Measurements from ENCODE around the gene EFCAB12. TPM values are rescaled to one million over a fixed set of nuclear protein-coding genes. Genes with fewer than 3 reads are reported as not detected.

EFCAB12 gene
- total RNA-seq, 3 donors from 2014 or later, result 0.32 to 1.3 (median 1.0) TPM

DNA sequence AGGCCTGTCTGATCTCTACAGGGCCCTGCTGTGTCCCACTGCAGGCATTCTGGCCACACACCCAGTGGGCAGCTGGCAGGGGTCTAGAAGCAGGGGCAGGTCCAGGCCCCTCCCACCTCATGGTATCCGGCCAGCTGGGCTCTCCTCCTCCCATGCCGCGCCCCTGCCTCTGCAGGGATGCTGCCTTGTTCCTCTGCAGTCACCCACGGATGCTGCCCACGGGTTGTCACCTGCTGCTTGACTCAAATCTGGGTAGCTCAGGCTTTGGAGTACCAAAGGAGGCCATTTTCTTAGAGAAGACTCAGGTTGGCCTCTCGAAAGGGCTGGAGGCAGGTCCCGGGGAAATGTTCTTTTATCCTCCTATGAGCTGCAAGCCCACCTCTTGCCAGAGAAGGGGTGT is 25.0 kb downstream of the EFCAB12 start:
- Histone ChIP-seq H3K27me3 (no peaks in the 10 kb centered on the region), H3K36me3 (no peaks in the 10 kb centered on the region), H3K4me3 (no peak overlapping the region), H3K27ac (no peak overlapping the region), H3K4me1 (peaks cover 0 to 1% of the 10 kb centered on the region in 2 donors), H3K9me3 (no peaks in the 10 kb centered on the region)
- intact Hi-C loops (cut with DNase I; ENCODE audit: low total_unique reads), result no loop called here
- TF ChIP-seq, protein P1, sequence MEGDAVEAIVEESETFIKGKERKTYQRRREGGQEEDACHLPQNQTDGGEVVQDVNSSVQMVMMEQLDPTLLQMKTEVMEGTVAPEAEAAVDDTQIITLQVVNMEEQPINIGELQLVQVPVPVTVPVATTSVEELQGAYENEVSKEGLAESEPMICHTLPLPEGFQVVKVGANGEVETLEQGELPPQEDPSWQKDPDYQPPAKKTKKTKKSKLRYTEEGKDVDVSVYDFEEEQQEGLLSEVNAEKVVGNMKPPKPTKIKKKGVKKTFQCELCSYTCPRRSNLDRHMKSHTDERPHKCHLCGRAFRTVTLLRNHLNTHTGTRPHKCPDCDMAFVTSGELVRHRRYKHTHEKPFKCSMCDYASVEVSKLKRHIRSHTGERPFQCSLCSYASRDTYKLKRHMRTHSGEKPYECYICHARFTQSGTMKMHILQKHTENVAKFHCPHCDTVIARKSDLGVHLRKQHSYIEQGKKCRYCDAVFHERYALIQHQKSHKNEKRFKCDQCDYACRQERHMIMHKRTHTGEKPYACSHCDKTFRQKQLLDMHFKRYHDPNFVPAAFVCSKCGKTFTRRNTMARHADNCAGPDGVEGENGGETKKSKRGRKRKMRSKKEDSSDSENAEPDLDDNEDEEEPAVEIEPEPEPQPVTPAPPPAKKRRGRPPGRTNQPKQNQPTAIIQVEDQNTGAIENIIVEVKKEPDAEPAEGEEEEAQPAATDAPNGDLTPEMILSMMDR (IDR thresholded peaks at IDR 0.05), result no peak
- no peak for TF ChIP-seq POLR2AphosphoS5 (IDR thresholded peaks at IDR 0.05)
- no peak for TF ChIP-seq POLR2A (IDR thresholded peaks at IDR 0.05)
- DNase-seq (ENCODE audit: low spot score in 2 of 2), result no peak

GRCh38 chr3:129402616-129403015 is 25.8 kb downstream of the EFCAB12 start:
- Histone ChIP-seq H3K9me3 (no peaks in the 10 kb centered on the region), H3K4me1 (peaks cover 0 to 6% of the 10 kb centered on the region in 2 donors), H3K4me3 (no peak overlapping the region), H3K27ac (no peak overlapping the region), H3K27me3 (no peaks in the 10 kb centered on the region), H3K36me3 (no peaks in the 10 kb centered on the region)
- intact Hi-C loops (cut with DNase I; ENCODE audit: low total_unique reads), result no loop called here
- DNase-seq (ENCODE audit: low spot score in 2 of 2), result no peak
- TF ChIP-seq, protein P1 (IDR thresholded peaks at IDR 0.05), result no peak
- no peak for TF ChIP-seq POLR2AphosphoS5 (IDR thresholded peaks at IDR 0.05)
- no peak for TF ChIP-seq POLR2A (IDR thresholded peaks at IDR 0.05)

DNA sequence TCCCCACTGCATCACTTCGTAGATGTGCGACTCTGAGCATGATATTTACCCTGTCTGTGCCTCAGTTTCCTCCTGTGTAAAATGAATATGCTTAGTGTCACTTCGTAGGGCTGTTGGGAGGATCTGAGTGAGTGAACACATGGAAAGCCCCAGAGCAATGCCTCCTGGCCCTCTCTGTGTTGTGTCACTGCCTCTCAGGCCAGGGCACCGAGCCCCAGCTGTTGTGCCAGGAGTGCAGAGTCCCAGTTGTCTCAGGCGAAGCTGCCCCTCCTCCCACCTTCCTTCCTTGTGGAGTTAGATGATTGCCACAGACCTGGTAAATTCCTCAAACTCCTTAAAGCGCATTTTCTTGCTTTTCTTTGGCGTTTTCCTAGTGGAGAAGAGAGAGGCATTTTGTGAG is 26.2 kb downstream of the EFCAB12 start:
- no peak for TF ChIP-seq POLR2A (IDR thresholded peaks at IDR 0.05)
- TF ChIP-seq, protein P1 (IDR thresholded peaks at IDR 0.05), result no peak
- no peak for TF ChIP-seq POLR2AphosphoS5 (IDR thresholded peaks at IDR 0.05)
- H3K9me3 ChIP-seq, result no peaks in the 10 kb centered on the region
- DNase-seq (ENCODE audit: low spot score in 2 of 2), result no peak
- no peak overlapping the region for H3K4me3 ChIP-seq
- peaks cover 0 to 6% of the 10 kb centered on the region in 2 donors for H3K4me1 ChIP-seq
- H3K27ac ChIP-seq, result no peak overlapping the region
- intact Hi-C loops (cut with DNase I; ENCODE audit: low total_unique reads), result no loop called here
- H3K27me3 ChIP-seq, result no peaks in the 10 kb centered on the region
- H3K36me3 ChIP-seq, result no peaks in the 10 kb centered on the region

DNA sequence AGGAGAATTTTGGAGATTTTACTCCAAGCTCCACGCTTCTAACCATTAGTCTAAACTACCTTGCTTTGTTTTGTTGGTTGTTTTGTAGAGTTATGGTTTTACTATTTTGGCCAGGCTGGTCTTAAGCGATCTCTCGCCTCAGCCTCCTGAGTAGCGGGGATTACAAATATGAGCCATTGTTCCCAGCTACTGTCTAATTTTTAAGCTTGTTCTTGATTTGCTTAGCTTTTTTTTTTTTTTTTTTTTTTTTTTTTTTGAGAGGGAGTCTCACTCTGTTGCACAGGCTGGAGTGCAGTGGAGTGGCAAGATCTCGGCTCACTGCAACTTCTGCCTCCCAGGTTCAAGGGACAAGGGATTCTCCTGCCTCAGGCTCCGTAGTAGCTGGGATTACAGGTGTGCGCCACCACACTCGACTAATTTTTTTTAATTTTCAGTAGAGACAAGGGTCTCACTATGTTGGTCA is 28.5 kb downstream of the EFCAB12 start:
- intact Hi-C loops (cut with DNase I; ENCODE audit: low total_unique reads), result no loop called here
- peak in 1 of 3 donors; percentile 32 for TF ChIP-seq POLR2AphosphoS5 (IDR thresholded peaks at IDR 0.05)
- TF ChIP-seq, protein P1 (IDR thresholded peaks at IDR 0.05), result no peak
- Histone ChIP-seq H3K4me3 (peak overlapping the region; percentile 77 to 88 (median 87)), H3K36me3 (no peaks in the 10 kb centered on the region), H3K9me3 (no peaks in the 10 kb centered on the region), H3K4me1 (peaks cover 0 to 6% of the 10 kb centered on the region in 2 donors), H3K27ac (peak overlapping the region; percentile 88 to 90), H3K27me3 (no peaks in the 10 kb centered on the region)
- DNase-seq (ENCODE audit: low spot score in 2 of 2), result no peak

- Histone ChIP-seq H3K36me3 (no peaks in the 10 kb centered on the region), H3K27ac (peak overlapping the region; percentile 88 to 90), H3K9me3 (no peaks in the 10 kb centered on the region), H3K27me3 (no peaks in the 10 kb centered on the region), H3K4me1 (peaks cover 0 to 6% of the 10 kb centered on the region in 2 donors), H3K4me3 (peak overlapping the region; percentile 77 to 88 (median 87))
- TF ChIP-seq, protein P1 (IDR thresholded peaks at IDR 0.05), result peak; percentile 73 to 88 (median 80)
- no peak for TF ChIP-seq POLR2A (IDR thresholded peaks at IDR 0.05)
- peak in 1 of 3 donors; percentile 48 for TF ChIP-seq POLR2AphosphoS5 (IDR thresholded peaks at IDR 0.05)
- peak; percentile 66 to 67 for DNase-seq (ENCODE audit: low spot score in 2 of 2)
- intact Hi-C loops (cut with DNase I; ENCODE audit: low total_unique reads), result no loop called here
These were observed 29.1 kb downstream of the EFCAB12 start for GRCh38 chr3:129399145-129399894.
